Stimulated activated CD4-positive, alpha-beta T cell treated with anti-CD3 and anti-CD28 coated beads, Interleukin-4, amount 100 ng/mL, for 48 hours (primary cell): ENCODE measurements around the gene CUL4A.
A peak's percentile ranks its signal among the peaks of the same experiment; 100 is the strongest.

Source experiments
- DNase-seq, 2 donors: peaks; one replicate each; pipeline ENCODE4 v3.0.0-alpha.2; 2020; ENCODE audit warnings: low read depth in 2 of 2

The CUL4A gene

DNA sequence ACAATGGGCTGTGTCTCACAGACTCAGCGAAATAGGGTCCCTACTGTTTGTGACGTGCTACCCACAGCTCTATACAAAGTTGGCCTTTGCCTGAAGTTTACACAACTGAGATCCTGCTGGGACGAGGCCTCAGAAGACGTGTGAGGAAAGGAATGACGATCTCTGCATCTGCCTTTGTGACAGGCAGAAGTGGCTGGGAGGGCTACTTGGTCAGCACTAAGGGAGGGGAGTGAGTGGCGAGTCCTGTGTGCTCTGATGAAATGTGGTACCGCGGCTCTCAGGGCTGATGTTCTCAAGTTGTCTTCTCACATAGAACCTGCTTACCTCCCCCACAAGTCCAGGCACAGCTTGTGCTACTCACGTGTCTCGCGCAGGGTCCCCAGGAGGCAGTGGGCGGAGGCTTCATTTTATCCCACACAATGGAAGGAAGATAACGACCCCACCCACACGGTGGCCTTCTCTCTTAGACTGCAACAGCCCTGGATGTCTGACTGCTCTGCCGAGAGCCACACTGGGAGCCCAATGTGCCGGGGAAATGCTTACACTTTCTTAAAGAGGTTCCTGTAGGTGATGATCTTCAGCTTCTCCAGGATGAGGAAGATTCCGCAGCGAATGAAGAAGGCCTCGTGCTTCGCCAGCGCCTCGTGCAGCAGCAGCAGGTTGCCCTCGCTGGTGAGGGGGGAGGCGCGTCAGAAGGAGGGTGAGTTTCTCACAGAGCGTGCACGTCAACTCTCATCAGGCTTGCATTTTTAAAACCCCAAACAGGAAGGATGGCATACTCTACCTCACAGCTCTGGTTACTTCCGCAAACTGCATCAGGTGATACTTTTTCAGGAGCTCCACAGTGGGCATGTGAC lies 29.8 kb upstream of the CUL4A start:
- DNase-seq = no peak

- DNase-seq = no peak
These were observed 27.4 kb upstream of the CUL4A start for GRCh38 chr13:113182046-113182445.

GRCh38 chr13:113183450-113184129 lies 25.8 kb upstream of the CUL4A start:
- no peak for DNase-seq

- no peak for DNase-seq
These were observed 24.6 kb upstream of the CUL4A start for GRCh38 chr13:113184568-113185440.

- DNase-seq = no peak
These were observed 23.1 kb upstream of the CUL4A start for GRCh38 chr13:113186061-113186900.

- peak; percentile 64 to 69 for DNase-seq
These were observed 22.1 kb upstream of the CUL4A start for GRCh38 chr13:113187263-113187669.

- DNase-seq = no peak
These were observed 21.3 kb upstream of the CUL4A start for GRCh38 chr13:113187883-113188665.

DNA sequence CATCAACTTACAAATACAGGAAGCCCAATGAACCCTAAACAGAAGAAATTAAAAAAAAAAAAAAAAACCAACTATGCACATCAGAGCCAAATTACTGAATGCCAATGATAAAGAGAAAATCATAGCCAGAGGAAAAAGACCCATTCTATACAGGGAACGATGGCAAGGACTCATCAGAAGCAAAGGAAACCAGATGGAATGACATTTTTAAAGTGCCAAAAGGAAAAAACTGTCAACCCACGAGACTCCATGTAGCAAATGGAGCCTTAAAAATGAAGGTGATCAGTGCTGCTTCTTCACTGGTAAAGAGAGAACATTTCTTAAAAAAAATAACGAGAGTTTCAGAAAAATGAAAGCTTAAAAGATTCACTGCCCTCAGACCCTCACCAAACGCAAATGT lies 19.2 kb upstream of the CUL4A start:
- DNase-seq = no peak

- no peak for DNase-seq
These were observed 17.1 kb upstream of the CUL4A start for GRCh38 chr13:113192279-113192678.

DNA sequence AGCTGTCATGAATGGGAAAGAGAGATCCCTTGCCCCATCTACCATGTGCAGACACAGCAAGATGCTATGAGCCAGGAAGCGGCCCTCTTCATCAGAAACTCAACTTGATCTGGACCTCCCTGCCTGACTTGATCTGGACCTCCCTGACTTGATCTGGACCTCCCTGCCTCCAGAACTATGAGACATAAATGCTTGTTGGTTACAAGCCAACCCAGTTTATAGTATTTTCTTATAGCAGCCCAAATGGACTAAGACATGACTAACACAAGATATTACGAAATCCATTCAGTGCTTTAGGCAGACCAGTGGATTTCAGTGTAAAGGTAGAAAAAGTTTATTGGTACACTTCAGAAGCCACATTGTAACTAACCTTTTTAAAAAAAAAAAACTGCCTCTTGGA lies 16.5 kb upstream of the CUL4A start:
- DNase-seq = no peak

- no peak for DNase-seq
These were observed 14.1 kb upstream of the CUL4A start for GRCh38 chr13:113195360-113195759.

- no peak for DNase-seq
These were observed 12.3 kb upstream of the CUL4A start for GRCh38 chr13:113196970-113197737.

GRCh38 chr13:113201815-113202214 lies 7.6 kb upstream of the CUL4A start:
- DNase-seq = no peak

DNA sequence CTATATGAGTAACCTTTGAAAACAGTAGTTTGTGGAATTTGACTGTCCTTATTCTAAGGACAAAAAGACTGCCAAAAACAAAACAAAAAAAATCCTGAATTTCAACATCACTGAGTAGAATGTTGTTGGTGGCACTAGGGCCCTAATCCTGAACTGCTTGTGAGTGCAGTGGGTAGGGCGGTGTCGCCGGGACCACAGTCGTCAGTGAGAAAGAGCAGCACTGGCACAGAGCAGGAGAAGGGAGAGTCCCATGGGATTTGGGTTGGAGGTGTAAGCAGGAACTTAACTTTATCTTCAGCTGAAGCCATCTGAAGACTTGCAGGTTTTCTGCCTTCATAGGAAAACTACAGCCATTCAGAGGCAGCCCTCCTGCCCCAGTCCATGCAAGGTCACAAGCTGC lies 6.5 kb upstream of the CUL4A start:
- DNase-seq = no peak

GRCh38 chr13:113203507-113204377 lies 5.7 kb upstream of the CUL4A start:
- no peak for DNase-seq

GRCh38 chr13:113204378-113204734 lies 5.1 kb upstream of the CUL4A start:
- DNase-seq = no peak

- no peak for DNase-seq
These were observed 3.9 kb upstream of the CUL4A start for GRCh38 chr13:113205428-113205931.

DNA sequence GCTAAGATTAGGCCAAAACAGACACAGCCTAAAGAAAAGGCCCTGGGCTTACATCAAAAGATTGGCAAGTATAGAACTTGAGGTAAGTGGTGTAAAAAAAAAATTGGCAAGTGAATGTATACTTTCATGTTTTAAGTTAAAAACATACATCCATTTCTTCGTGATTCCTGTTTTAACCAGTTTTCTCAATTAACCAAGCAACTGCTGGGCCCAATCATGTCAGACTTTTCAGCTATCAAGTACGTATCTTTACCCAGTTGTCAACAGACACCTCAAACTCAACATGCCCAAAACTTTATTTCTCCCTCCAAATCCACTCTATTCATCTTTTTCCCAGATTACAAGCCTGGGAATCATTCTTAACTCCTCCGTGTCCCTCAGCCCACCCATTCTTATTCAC lies 2.0 kb upstream of the CUL4A start:
- no peak for DNase-seq
